Loucy (cell line): ENCODE data around the gene NIM1K.

Experiments
- CTCF ChIP-seq: fragments of 200-600 bp; sonication (generic); conservative IDR thresholded peaks from 2 replicates; pipeline ENCODE4 v1.5.1; 2014; ENCODE audit warnings: mild to moderate bottlenecking, antibody characterized with exemption, low read length
- EZH2phosphoT487 ChIP-seq: fragments of 200-600 bp; IDR thresholded peaks from 2 replicates; pipeline ENCODE4 v1.6.1; 2018; ENCODE audit warnings: antibody characterized with exemption, mild to moderate bottlenecking, moderate library complexity, borderline replicate concordance

- TF ChIP-seq EZH2phosphoT487, result no peak
- peak; percentile 53 for TF ChIP-seq CTCF
Observed at GRCh38 chr5:43227655-43228054, 35.6 kb downstream of the NIM1K start.
